SU-DHL-6 (cell line): ENCODE data around the gene ZNF74.

Experiments used
- H2AFZ ChIP-seq: fragments of 200-600 bp; sonication (generic); 2 replicates; pipeline ENCODE4 v1.6.1; 2014; ENCODE audit warnings: low read depth, mild to moderate bottlenecking, moderate library complexity, mixed read lengths, antibody characterized with exemption, low read length; ENCODE audit not compliant: severe bottlenecking
- H3F3A ChIP-seq: fragments of 200-600 bp; shearing (Covaris generic); 2 replicates; pipeline ENCODE4 v1.6.0; 2016; ENCODE audit warnings: antibody characterized with exemption, mild to moderate bottlenecking; ENCODE audit not compliant: insufficient read depth
- H3K27ac ChIP-seq: fragments of 200-600 bp; sonication (generic); 2 replicates; pipeline ENCODE4 v1.5.1; 2016; ENCODE audit warnings: low read depth, mild to moderate bottlenecking, low read length, moderate library complexity, mixed read lengths
- H3K27me3 ChIP-seq: fragments of 200-600 bp; sonication (generic), shearing (Covaris generic); 2 replicates; pipeline ENCODE4 v1.6.0; 2014; ENCODE audit warnings: mild to moderate bottlenecking, low read length
- H3K36me3 ChIP-seq: fragments of 200-600 bp; sonication (generic); 2 replicates; pipeline ENCODE4 v1.6.1; 2014; ENCODE audit warnings: mild to moderate bottlenecking, low read length, mixed read lengths
- H3K4me2 ChIP-seq: fragments of 300-600, 200-600 bp; shearing (Covaris generic), sonication (generic); 2 replicates; pipeline ENCODE4 v1.6.0; 2014; ENCODE audit warnings: low read length, low read depth, mild to moderate bottlenecking; ENCODE audit not compliant: poor library complexity, severe bottlenecking
- H3K4me3 ChIP-seq: fragments of 200-600 bp; sonication (generic); 2 replicates; pipeline ENCODE4 v1.5.1; 2014; ENCODE audit warnings: antibody characterized with exemption, low read length, mild to moderate bottlenecking, mixed read lengths; ENCODE audit not compliant: insufficient read depth, poor library complexity, severe bottlenecking
- H3K79me2 ChIP-seq: fragments of 200-600 bp; sonication (generic); 2 replicates; pipeline ENCODE4 v1.6.1; 2014; ENCODE audit warnings: mild to moderate bottlenecking, low read length, moderate library complexity; ENCODE audit not compliant: insufficient read depth
- H3K9ac ChIP-seq: fragments of 200-600 bp; sonication (generic); 2 replicates; pipeline ENCODE4 v1.7.0; 2014; ENCODE audit warnings: mild to moderate bottlenecking, low read length
- H3K9me2 ChIP-seq: fragments of 200-600 bp; sonication (generic); replicated peaks from 2 replicates; pipeline ENCODE4 v1.6.1; 2014; ENCODE audit warnings: low read length; ENCODE audit not compliant: insufficient read depth
- H3K9me3 ChIP-seq: fragments of 200-600 bp; sonication (generic); 2 replicates; pipeline ENCODE4 v1.6.1; 2014; ENCODE audit warnings: low read length, mixed read lengths; ENCODE audit not compliant: insufficient read depth
- H4K20me1 ChIP-seq: fragments of 200-600 bp; sonication (generic); 2 replicates; pipeline ENCODE4 v1.6.1; 2014; ENCODE audit warnings: low read depth, mild to moderate bottlenecking, antibody characterized with exemption, low read length, moderate library complexity, mixed read lengths
- EZH2phosphoT487 ChIP-seq: fragments of 200-600 bp; sonication (generic), shearing (Covaris generic); conservative IDR thresholded peaks from 2 replicates; pipeline ENCODE4 v1.6.1; 2018; ENCODE audit warnings: mild to moderate bottlenecking, antibody characterized with exemption, low read length, moderate library complexity, mixed read lengths
- TF ChIP-seq, protein P1 (sequence below): fragments of 200-600 bp; sonication (generic); IDR thresholded peaks from one replicate; pipeline ENCODE4 v1.5.1; 2017; ENCODE audit warnings: antibody characterized with exemption, mild to moderate bottlenecking, low read length, moderate library complexity; ENCODE audit not compliant: insufficient read depth, poor library complexity, severe bottlenecking

ZNF74 gene

DNA sequence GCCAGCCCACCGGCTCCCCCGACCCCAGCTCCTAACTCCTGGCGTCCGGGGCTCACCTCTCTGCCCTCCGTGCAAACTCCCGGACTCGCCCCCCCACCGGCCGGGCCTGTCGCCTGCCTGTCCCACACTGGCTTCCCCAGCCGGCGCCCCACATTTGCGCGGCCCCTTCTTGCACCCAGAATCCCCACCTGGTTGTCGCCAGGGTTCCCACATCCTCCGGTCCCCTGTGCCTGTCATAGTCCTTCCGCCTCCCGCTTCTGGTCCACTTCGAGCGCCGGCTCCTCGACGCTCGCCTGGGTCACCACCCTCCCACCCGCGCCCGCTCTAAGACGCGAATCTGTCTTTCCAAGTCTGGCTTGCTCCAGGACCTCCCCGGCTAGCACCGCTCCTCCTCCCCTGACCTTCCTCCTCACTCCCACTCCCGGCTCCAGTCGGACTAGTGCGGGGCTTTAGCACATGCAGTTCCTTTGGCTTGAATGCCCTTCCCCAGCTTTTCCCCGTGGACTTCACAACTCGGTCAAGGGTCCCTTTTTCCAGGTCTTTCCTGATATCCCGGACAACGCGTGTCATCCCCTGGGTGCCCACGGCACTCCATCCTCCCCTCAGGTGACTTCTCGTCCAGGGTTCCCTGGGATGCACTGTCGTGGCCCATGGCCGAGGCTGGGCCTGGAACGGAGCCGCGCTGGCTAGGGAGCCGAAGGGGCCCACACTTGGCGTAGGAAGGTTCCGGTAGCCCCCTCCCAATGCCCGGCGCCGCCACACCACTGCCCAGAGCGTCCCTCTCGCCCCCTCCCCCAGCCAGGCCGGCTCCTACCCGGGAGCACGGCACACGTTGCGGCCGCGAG lies 43.0 kb downstream of the ZNF74 start:
- Histone ChIP-seq H4K20me1 (no peaks in the 10 kb centered on the region), H3K9ac (no peak overlapping the region), H3K9me2 (no peaks in the 10 kb centered on the region), H3K4me2 (no peak overlapping the region), H3K4me3 (no peak overlapping the region), H3K79me2 (no peaks in the 10 kb centered on the region), H3K27ac (no peak overlapping the region), H2AFZ (no peak overlapping the region), H3K9me3 (no peaks in the 10 kb centered on the region), H3F3A (no peaks in the 10 kb centered on the region), H3K36me3 (no peaks in the 10 kb centered on the region), H3K27me3 (no peaks in the 10 kb centered on the region)
- no peak for TF ChIP-seq EZH2phosphoT487
- TF ChIP-seq, protein P1, sequence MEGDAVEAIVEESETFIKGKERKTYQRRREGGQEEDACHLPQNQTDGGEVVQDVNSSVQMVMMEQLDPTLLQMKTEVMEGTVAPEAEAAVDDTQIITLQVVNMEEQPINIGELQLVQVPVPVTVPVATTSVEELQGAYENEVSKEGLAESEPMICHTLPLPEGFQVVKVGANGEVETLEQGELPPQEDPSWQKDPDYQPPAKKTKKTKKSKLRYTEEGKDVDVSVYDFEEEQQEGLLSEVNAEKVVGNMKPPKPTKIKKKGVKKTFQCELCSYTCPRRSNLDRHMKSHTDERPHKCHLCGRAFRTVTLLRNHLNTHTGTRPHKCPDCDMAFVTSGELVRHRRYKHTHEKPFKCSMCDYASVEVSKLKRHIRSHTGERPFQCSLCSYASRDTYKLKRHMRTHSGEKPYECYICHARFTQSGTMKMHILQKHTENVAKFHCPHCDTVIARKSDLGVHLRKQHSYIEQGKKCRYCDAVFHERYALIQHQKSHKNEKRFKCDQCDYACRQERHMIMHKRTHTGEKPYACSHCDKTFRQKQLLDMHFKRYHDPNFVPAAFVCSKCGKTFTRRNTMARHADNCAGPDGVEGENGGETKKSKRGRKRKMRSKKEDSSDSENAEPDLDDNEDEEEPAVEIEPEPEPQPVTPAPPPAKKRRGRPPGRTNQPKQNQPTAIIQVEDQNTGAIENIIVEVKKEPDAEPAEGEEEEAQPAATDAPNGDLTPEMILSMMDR = no peak

DNA sequence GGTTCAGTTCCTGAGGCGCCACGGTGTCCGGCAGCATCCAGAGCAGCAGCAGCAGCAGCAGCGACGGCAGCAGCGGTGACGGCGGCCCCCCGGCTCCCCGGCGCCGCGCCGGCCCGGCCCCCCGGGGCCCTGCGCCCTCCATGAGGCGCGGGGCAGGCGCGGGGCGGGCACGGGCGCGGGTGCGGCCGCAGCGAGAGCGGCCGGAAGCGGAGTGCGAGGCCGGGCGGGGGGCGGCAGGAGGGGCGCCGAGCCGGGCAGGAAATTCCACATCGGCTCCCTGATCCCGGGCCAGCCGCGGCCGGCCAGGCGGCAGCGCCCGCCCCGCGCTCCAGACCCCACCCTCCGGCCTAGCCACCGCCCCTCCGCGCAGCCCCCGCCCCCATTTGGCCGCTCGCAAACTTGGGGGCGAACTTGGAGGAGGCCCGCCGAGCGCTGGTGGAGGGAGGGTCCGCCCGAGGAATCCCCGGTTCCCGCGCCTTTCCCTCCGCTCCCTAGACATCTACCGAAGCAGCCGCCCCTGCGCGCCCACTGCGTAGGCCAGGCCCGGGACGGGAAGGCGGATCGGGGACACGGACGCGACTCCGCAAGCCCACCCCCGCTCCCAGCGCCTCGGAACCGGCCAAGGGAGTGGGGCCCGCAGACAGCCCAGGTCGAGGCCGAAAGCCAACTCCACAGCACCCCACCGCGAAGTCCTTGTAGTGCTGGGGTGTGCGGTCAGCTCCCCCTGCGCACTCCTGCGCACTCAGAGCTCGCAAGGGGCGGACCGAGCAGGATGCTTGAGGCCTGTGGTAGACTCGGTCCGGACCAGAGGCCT lies 43.9 kb downstream of the ZNF74 start, which contains the start of gene SCARF2:
TSS of gene SCARF2 (minus strand) at position 213 of the 814 bp plus-strand sequence. CDS start at position 142, 71 bp downstream.
- no peaks in the 10 kb centered on the region for H3K9me2 ChIP-seq
- TF ChIP-seq, protein P1 = no peak
- TF ChIP-seq EZH2phosphoT487 = no peak
- no peaks in the 10 kb centered on the region for H4K20me1 ChIP-seq
- H3K79me2 ChIP-seq = no peaks in the 10 kb centered on the region
- H3K9me3 ChIP-seq = no peaks in the 10 kb centered on the region
- H3F3A ChIP-seq = no peaks in the 10 kb centered on the region
- no peak within 1 kb of the TSS for H3K27ac ChIP-seq
- no peaks in the 10 kb centered on the region for H3K36me3 ChIP-seq
- H3K4me2 ChIP-seq = no peak within 1 kb of the TSS
- no peak within 1 kb of the TSS for H3K4me3 ChIP-seq
- no peaks in the 10 kb centered on the region for H3K27me3 ChIP-seq
- no peak within 1 kb of the TSS for H2AFZ ChIP-seq
- H3K9ac ChIP-seq = no peak within 1 kb of the TSS

DNA sequence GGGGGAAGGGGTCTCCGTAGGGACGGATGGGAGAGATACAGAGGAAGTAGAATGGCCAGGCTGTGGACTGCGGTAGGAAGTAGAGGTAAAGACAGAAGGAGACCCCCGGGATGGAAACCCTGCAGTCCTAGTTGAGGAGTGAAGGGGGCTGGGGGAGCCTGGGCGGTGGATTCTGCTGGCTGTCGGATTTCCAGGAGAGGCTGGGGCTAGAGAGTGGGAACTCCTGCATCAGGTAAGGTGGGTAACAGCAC lies 44.4 kb downstream of the ZNF74 start:
- TF ChIP-seq, protein P1 = no peak
- no peak for TF ChIP-seq EZH2phosphoT487
- H3K27me3 ChIP-seq = no peaks in the 10 kb centered on the region
- H3K36me3 ChIP-seq = no peaks in the 10 kb centered on the region
- H4K20me1 ChIP-seq = no peaks in the 10 kb centered on the region
- no peak overlapping the region for H2AFZ ChIP-seq
- H3K9me3 ChIP-seq = no peaks in the 10 kb centered on the region
- no peaks in the 10 kb centered on the region for H3F3A ChIP-seq
- H3K79me2 ChIP-seq = no peaks in the 10 kb centered on the region
- no peak overlapping the region for H3K4me3 ChIP-seq
- H3K4me2 ChIP-seq = no peak overlapping the region
- no peak overlapping the region for H3K9ac ChIP-seq
- H3K27ac ChIP-seq = no peak overlapping the region
- H3K9me2 ChIP-seq = no peaks in the 10 kb centered on the region
